Measurements from ENCODE around the gene FILIP1.

DNA sequence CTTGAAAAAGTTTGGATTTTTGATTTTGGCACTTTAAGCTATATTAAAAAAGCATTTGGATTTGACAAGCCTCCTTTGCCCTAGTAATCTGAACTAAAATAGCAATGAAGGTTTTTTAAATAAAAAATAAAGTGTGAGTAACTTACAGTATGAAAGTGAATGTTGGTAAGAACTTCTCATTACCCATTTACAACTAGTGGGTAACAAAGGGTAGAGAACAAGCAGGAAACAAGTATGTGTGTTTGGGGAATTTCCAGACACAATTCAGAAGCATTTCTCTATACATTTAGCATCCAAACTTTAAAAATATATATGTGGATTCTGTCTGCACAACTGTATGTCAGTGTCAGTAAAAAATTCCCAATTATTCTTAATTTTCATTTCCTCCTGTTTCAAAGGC lies 211.9 kb downstream of the FILIP1 start:
- no peak for TF ChIP-seq KDM1A (IDR thresholded peaks at IDR 0.05; ENCODE audit: low read depth)
- TF ChIP-seq, protein P1, sequence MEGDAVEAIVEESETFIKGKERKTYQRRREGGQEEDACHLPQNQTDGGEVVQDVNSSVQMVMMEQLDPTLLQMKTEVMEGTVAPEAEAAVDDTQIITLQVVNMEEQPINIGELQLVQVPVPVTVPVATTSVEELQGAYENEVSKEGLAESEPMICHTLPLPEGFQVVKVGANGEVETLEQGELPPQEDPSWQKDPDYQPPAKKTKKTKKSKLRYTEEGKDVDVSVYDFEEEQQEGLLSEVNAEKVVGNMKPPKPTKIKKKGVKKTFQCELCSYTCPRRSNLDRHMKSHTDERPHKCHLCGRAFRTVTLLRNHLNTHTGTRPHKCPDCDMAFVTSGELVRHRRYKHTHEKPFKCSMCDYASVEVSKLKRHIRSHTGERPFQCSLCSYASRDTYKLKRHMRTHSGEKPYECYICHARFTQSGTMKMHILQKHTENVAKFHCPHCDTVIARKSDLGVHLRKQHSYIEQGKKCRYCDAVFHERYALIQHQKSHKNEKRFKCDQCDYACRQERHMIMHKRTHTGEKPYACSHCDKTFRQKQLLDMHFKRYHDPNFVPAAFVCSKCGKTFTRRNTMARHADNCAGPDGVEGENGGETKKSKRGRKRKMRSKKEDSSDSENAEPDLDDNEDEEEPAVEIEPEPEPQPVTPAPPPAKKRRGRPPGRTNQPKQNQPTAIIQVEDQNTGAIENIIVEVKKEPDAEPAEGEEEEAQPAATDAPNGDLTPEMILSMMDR (IDR thresholded peaks at IDR 0.05), result no peak
- no peak for TF ChIP-seq POLR2A (IDR thresholded peaks at IDR 0.05; ENCODE audit: low read length)
- TF ChIP-seq SREBF2 (IDR thresholded peaks at IDR 0.05), result no peak
- no peak for TF ChIP-seq ZFP36 (IDR thresholded peaks at IDR 0.05; ENCODE audit: borderline replicate concordance, partially characterized antibody)
- TF ChIP-seq CHD2 (IDR thresholded peaks at IDR 0.05; ENCODE audit: low read length, partially characterized antibody), result no peak
- no peak for TF ChIP-seq CEBPB (IDR thresholded peaks at IDR 0.05)
- TF ChIP-seq, protein P2, sequence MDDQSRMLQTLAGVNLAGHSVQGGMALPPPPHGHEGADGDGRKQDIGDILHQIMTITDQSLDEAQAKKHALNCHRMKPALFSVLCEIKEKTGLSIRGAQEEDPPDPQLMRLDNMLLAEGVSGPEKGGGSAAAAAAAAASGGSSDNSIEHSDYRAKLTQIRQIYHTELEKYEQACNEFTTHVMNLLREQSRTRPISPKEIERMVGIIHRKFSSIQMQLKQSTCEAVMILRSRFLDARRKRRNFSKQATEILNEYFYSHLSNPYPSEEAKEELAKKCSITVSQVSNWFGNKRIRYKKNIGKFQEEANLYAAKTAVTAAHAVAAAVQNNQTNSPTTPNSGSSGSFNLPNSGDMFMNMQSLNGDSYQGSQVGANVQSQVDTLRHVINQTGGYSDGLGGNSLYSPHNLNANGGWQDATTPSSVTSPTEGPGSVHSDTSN (IDR thresholded peaks at IDR 0.05), result no peak

All from A549 (cell line).